Measurements from ENCODE around the gene CAST.

DNA sequence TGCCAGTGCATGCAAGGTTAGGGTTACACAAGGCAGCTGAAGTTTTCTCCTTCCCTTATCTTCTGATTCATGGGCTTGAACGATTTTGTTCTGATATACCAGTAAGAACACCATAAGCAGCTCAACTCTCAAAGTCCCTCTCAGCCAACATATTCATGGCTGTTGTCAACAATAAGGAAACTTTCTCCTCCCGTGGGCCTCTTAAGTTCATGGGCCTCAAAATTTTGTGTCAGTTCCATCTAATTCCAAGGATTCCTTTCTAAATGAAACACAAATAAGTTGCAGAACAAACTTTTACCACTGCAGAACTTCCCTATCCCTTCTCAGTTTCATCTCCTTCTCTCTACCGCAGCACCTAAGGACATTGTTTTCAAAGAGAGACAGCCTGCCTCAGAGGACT is 23.6 kb upstream of the CAST start:
- TF ChIP-seq, protein P1, sequence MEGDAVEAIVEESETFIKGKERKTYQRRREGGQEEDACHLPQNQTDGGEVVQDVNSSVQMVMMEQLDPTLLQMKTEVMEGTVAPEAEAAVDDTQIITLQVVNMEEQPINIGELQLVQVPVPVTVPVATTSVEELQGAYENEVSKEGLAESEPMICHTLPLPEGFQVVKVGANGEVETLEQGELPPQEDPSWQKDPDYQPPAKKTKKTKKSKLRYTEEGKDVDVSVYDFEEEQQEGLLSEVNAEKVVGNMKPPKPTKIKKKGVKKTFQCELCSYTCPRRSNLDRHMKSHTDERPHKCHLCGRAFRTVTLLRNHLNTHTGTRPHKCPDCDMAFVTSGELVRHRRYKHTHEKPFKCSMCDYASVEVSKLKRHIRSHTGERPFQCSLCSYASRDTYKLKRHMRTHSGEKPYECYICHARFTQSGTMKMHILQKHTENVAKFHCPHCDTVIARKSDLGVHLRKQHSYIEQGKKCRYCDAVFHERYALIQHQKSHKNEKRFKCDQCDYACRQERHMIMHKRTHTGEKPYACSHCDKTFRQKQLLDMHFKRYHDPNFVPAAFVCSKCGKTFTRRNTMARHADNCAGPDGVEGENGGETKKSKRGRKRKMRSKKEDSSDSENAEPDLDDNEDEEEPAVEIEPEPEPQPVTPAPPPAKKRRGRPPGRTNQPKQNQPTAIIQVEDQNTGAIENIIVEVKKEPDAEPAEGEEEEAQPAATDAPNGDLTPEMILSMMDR (IDR thresholded peaks at IDR 0.05) = no peak
- TF ChIP-seq EP300 (IDR thresholded peaks at IDR 0.05) = no peak

Measured in tibial nerve (tissue), 4 donors.